AG09319 (cell line): ENCODE measurements around the gene AFAP1L2.

Experiments
- DNase-seq: peaks from one replicate; pipeline ENCODE4 v3.0.0-alpha.2; 2010; ENCODE audit warnings: low read depth; ENCODE audit errors: extremely low read depth
- CTCF ChIP-seq: IDR thresholded peaks from 2 replicates; pipeline ENCODE4 v1.5.1; 2011; ENCODE audit warnings: low read depth, mild to moderate bottlenecking, inconsistent platforms, low read length, moderate library complexity

The AFAP1L2 gene

GRCh38 chr10:114245121-114245791 lies 159.0 kb downstream of the AFAP1L2 start:
- no peak for DNase-seq

More at GRCh38 chr10:114245121-114245791, 159.0 kb downstream of the AFAP1L2 start:
- no peak for TF ChIP-seq CTCF
